Keratinocyte (primary cell): Measurements from ENCODE around the gene TICAM1. TPM values are rescaled to one million over a fixed set of nuclear protein-coding genes. Genes with fewer than 3 reads are reported as not detected.

Experiments used
- DNase-seq: peaks from one replicate; pipeline ENCODE4 v3.0.0-alpha.2; 2011; ENCODE audit warnings: low read depth, missing footprints, low spot score
- FAIRE-seq: peaks from 2 replicates; lab custom pipeline; 2011; peaks lifted over from hg19 to GRCh38; lab: Jason Lieb, UNC
- H2AFZ ChIP-seq: 2 replicates; pipeline ENCODE4 v1.6.0; 2012; ENCODE audit warnings: low read length, control low read depth, inconsistent platforms; ENCODE audit not compliant: control insufficient read depth
- H3K27ac ChIP-seq: 2 replicates; pipeline ENCODE4 v1.5.1; 2011; ENCODE audit warnings: low read length; ENCODE audit not compliant: control insufficient read depth, insufficient read depth
- H3K27me3 ChIP-seq: 3 replicates; pipeline ENCODE4 v1.6.0; 2011; ENCODE audit warnings: low read length; ENCODE audit not compliant: control insufficient read depth, insufficient read depth; ENCODE audit errors: extremely low read depth
- H3K36me3 ChIP-seq, 2 experiments: 2 replicates in 1 of 2; 3 replicates in 1 of 2; pipeline ENCODE4 v1.5.1; 2011; ENCODE audit warnings: low read length in 2 of 2, mild to moderate bottlenecking in 1 of 2; ENCODE audit not compliant: control insufficient read depth in 2 of 2, insufficient read depth in 2 of 2; ENCODE audit errors: extremely low read depth in 1 of 2
- H3K4me1 ChIP-seq: 3 replicates; pipeline ENCODE4 v1.5.1; 2011; ENCODE audit warnings: low read length; ENCODE audit not compliant: control insufficient read depth, insufficient read depth; ENCODE audit errors: extremely low read depth
- H3K4me2 ChIP-seq: 3 replicates; pipeline ENCODE4 v1.6.0; 2011; ENCODE audit warnings: low read depth, low read length; ENCODE audit not compliant: control insufficient read depth, insufficient read depth; ENCODE audit errors: extremely low read depth
- H3K4me3 ChIP-seq, 3 experiments: fragments of 200-600 bp in 1 of 3; sonication (generic) in 1 of 3; 2 replicates in 2 of 3; 3 replicates in 1 of 3; pipeline ENCODE4 v1.5.1; 2011 to 2016; ENCODE audit warnings: low read length in 3 of 3, mild to moderate bottlenecking in 3 of 3, control low read depth in 2 of 3, inconsistent platforms in 1 of 3, low read depth in 1 of 3, mixed read lengths in 1 of 3, mixed run types in 1 of 3, moderate library complexity in 1 of 3; ENCODE audit not compliant: control insufficient read depth in 2 of 3, insufficient read depth in 2 of 3; ENCODE audit errors: extremely low read depth in 1 of 3
- H3K79me2 ChIP-seq: 2 replicates; pipeline ENCODE4 v1.6.0; 2012; ENCODE audit warnings: low read length; ENCODE audit not compliant: control insufficient read depth, insufficient read depth
- H3K9ac ChIP-seq: 3 replicates; pipeline ENCODE4 v1.6.0; 2011; ENCODE audit warnings: low read length; ENCODE audit not compliant: control insufficient read depth, insufficient read depth; ENCODE audit errors: extremely low read depth
- H3K9me1 ChIP-seq: 3 replicates; pipeline ENCODE4 v1.6.0; 2011; ENCODE audit warnings: low read length; ENCODE audit not compliant: control insufficient read depth, insufficient read depth; ENCODE audit errors: extremely low read depth
- H3K9me3 ChIP-seq: 2 replicates; pipeline ENCODE4 v1.5.1; 2012; ENCODE audit warnings: low read depth, low read length; ENCODE audit not compliant: control insufficient read depth
- H4K20me1 ChIP-seq: 3 replicates; pipeline ENCODE4 v1.6.0; 2011; ENCODE audit warnings: low read length; ENCODE audit not compliant: control insufficient read depth, insufficient read depth; ENCODE audit errors: extremely low read depth
- CTCF ChIP-seq, 3 experiments: IDR thresholded peaks in 1 of 3; conservative IDR thresholded peaks in 1 of 3; optimal IDR thresholded peaks in 1 of 3; 2 replicates in 2 of 3; 3 replicates in 1 of 3; pipeline versions ENCODE3 to v1.5.1; 2011; ENCODE audit warnings: low read length in 3 of 3, mild to moderate bottlenecking in 3 of 3, moderate library complexity in 2 of 3, control low read depth in 1 of 3, inconsistent platforms in 1 of 3; ENCODE audit not compliant: insufficient read depth in 2 of 3; ENCODE audit errors: extremely low read depth in 1 of 3
- EZH2 ChIP-seq: IDR thresholded peaks from one replicate; pipeline ENCODE4 v1.6.1; 2012; ENCODE audit warnings: inconsistent platforms, mild to moderate bottlenecking, low read length, moderate library complexity
- dilution Hi-C: fragments of 300-500 bp; cut with MboI; formaldehyde crosslinking; loops from one replicate; pipeline ENCODE4 v1.7.0; 2020; ENCODE audit warnings: low sequenced_read_pairs; ENCODE audit not compliant: extremely low pct_ligation_motif_present
- polyA plus RNA-seq, 5 experiments: library from polyadenylated mRNA; depleted of rRNA in 3 of 5; stranded (reverse) in 3 of 5; stranded (forward) in 1 of 5; unstranded in 1 of 5; fragments of >200 nt; gene quantifications; 1 replicate in 1 of 5; 2 replicates in 3 of 5; 3 replicates in 1 of 5; pipeline versions ENCODE4 v1.2.1 to v1.2.3, GENCODE V29; 2011 to 2012; ENCODE audit warnings: missing spikeins in 2 of 5, low read depth in 1 of 5, low replicate concordance in 1 of 5

TICAM1 gene
- polyA plus RNA-seq, 1 donor (not counting 4 experiments of a cell fraction or from before 2014, with no cell fraction given), result 2.2 TPM

- Histone ChIP-seq H3K9me3 (no peaks in the 10 kb centered on the region), H3K4me2 (no peak overlapping the region), H2AFZ (no peak overlapping the region), H3K27me3 (no peaks in the 10 kb centered on the region), H3K4me3 (no peak overlapping the region), H3K27ac (no peak overlapping the region), H3K4me1 (no peaks in the 10 kb centered on the region), H3K36me3 (no peaks in the 10 kb centered on the region), H4K20me1 (no peaks in the 10 kb centered on the region), H3K79me2 (no peaks in the 10 kb centered on the region), H3K9me1 (no peaks in the 10 kb centered on the region), H3K9ac (no peak overlapping the region)
- dilution Hi-C loops, result no loop called here
- no peak for TF ChIP-seq CTCF (optimal IDR thresholded peaks at IDR 0.05 in 1 of 3, IDR thresholded peaks at IDR 0.05 in 1 of 3, conservative IDR thresholded peaks at IDR 0.05 in 1 of 3; ENCODE audit: extremely low read depth in 1 of 3, insufficient read depth in 2 of 3, low read length in 3 of 3)
- no peak for FAIRE-seq
- no peak for DNase-seq
Measured at GRCh38 chr19:4774136-4774535, 57.4 kb downstream of the TICAM1 start.

DNA sequence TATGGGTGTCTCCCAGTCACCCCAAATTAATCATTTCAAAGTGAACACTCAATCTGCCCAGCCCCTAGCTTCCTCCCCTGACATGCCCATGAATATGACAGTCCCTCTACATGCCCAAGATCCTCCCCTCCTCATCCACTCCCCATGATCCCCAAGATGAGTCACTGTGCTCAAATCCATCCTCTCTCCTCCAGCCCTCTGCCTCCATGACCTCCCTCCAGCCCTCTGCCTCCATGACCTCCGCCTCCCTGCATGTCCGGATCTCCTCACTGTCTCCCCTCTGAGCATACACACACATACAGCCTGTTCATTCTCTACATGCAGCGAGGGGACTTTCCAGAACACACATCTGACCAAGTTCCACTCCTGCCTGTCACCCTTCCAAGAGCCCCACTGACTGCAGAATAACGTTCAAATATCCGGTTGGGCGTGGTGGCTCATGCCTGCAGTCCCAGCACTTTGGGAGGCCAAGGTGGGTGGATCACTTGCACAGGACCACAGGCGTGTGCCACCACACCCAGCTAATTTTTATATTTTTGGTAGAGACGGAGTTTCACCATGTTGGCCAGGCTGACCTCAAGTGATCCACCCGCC is 58.4 kb downstream of the TICAM1 start:
- peaks cover 2% of the 10 kb centered on the region for H4K20me1 ChIP-seq
- H3K9me3 ChIP-seq, result no peaks in the 10 kb centered on the region
- H2AFZ ChIP-seq, result no peak overlapping the region
- H3K4me2 ChIP-seq, result no peak overlapping the region
- dilution Hi-C loops, result no loop called here
- H3K4me3 ChIP-seq, result no peak overlapping the region
- H3K4me1 ChIP-seq, result no peaks in the 10 kb centered on the region
- TF ChIP-seq EZH2, result no peak
- no peak for TF ChIP-seq CTCF (optimal IDR thresholded peaks at IDR 0.05 in 1 of 3, IDR thresholded peaks at IDR 0.05 in 1 of 3, conservative IDR thresholded peaks at IDR 0.05 in 1 of 3; ENCODE audit: extremely low read depth in 1 of 3, insufficient read depth in 2 of 3, low read length in 3 of 3)
- FAIRE-seq, result no peak
- H3K27ac ChIP-seq, result no peak overlapping the region
- H3K27me3 ChIP-seq, result no peaks in the 10 kb centered on the region
- no peak for DNase-seq
- no peaks in the 10 kb centered on the region for H3K79me2 ChIP-seq
- no peaks in the 10 kb centered on the region for H3K36me3 ChIP-seq
- no peak overlapping the region for H3K9ac ChIP-seq
- H3K9me1 ChIP-seq, result no peaks in the 10 kb centered on the region
